ENCODE results near the gene XYLT1.

XYLT1 gene

GRCh38 chr16:17147942-17148341, 322.8 kb downstream of the XYLT1 start:
- TF ChIP-seq CTCF (conservative IDR thresholded peaks at IDR 0.05; ENCODE audit: low read length): no peak
- H3K4me3 ChIP-seq (ENCODE audit: low read length): no peak overlapping the region
- DNase-seq (ENCODE audit: low read depth): no peak

DNA sequence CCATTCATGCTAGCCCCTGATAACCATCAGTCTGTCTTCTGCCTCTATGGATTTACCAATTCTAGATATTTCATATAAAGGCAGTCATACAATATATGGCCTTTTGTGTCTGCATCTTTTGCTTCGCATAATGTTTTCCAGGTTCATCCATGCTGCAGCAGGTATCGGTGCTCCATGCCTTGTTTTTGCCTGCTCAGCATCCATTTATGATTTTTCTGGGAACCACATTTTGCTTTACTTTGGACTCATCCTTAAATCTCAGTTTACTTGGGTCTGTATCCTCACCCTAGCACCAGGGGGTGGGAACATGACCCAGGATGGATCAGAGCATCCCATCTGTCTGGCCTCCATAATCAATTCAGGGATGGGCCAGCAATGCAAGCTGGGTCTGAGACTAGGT, 325.7 kb downstream of the XYLT1 start:
- no peak overlapping the region for H3K4me3 ChIP-seq (ENCODE audit: low read length)
- no peak for DNase-seq (ENCODE audit: low read depth)
- TF ChIP-seq CTCF (conservative IDR thresholded peaks at IDR 0.05; ENCODE audit: low read length): no peak

- no peak for TF ChIP-seq CTCF (conservative IDR thresholded peaks at IDR 0.05; ENCODE audit: low read length)
- DNase-seq (ENCODE audit: low read depth): no peak
- H3K4me3 ChIP-seq (ENCODE audit: low read length): no peak overlapping the region
These were observed 326.3 kb downstream of the XYLT1 start for GRCh38 chr16:17144431-17144830.

DNA sequence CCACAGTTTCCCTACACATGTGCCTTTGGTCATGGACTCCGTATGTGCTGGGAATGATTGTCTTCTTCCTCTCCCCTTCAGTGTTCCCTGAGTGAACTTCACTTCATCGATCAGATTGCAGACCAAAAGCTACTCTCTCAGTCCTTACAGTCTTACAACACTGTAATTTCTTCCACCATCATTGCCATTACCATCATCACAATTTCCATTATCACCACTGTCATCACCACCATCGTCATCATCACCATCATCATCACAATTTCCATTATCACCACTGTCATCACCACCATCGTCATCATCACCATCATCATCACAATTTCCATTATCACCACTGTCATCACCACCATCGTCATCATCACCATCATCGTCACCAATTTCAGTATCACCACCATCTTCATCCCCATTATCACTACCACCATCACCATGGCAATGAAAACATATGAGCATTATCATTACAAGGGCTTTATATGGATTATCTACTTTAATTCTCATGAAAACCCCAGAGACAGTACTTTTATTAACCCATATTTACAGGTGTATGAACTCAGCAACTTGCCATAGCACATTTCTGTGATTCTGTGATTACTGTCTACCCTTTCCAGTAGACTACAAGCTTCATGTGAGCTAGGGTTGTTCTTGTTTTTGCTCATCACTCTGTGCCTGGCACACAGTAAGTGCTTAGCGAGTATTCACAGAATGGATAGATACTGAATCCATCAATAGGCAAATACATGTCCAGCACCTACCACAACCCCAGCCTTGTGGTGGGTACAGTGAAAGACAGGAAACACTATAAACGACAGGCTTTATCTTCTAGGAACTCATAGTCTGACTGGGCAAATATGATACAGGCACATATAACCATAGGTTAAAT, 327.0 kb downstream of the XYLT1 start:
- DNase-seq (ENCODE audit: low read depth): no peak

DNA sequence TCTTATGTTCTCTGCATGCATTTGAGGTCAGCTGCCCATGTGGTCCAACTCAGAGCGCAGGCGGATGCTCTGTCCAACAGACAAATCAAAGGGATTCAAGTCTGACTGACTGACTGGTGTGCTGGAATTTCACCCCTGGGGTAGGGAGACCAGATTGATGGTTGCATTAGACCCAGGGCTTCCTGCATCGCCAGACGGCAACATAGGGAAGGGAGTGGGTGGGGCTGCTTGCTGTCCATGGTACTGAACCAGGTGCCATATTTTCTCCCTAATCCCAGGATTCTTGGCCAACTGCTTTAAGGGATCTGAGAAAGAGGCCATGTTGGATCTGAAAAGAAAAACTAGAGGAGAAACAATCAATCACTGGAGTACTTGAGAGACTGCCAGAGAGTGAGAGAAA, 332.0 kb downstream of the XYLT1 start:
- TF ChIP-seq CTCF (conservative IDR thresholded peaks at IDR 0.05; ENCODE audit: low read length): no peak
- no peak for DNase-seq (ENCODE audit: low read depth)
- H3K4me3 ChIP-seq (ENCODE audit: low read length): no peak overlapping the region

More for the DNA sequence above, 327.0 kb downstream of the XYLT1 start:
- H3K4me3 ChIP-seq (ENCODE audit: low read length): no peak overlapping the region
- TF ChIP-seq CTCF (conservative IDR thresholded peaks at IDR 0.05; ENCODE audit: low read length): no peak

- DNase-seq (ENCODE audit: low read depth): no peak
- H3K4me3 ChIP-seq (ENCODE audit: low read length): no peak overlapping the region
- TF ChIP-seq CTCF (conservative IDR thresholded peaks at IDR 0.05; ENCODE audit: low read length): no peak
These were observed 335.3 kb downstream of the XYLT1 start for GRCh38 chr16:17135439-17135838.

DNA sequence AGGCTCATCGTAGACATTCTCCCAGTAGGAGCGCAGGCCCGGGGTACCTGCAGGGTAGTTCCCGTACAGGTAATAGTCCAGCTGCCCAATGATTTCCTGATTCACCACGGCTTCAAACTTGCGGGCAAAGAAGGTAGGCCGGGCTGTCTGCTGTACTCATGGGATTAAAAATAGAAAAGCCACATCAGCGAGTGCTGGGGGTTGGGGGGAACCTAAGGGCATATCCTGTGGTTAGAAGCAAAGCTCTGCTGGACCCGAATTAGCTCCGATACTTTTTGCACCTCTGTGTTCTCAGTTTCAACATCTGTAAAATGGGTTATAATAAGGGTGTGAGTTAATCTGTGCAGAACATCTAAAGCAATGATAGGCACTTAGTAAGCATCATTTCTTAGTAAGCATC, 336.2 kb downstream of the XYLT1 start:
- TF ChIP-seq CTCF (conservative IDR thresholded peaks at IDR 0.05; ENCODE audit: low read length): no peak
- DNase-seq (ENCODE audit: low read depth): no peak

More for the DNA sequence above, 336.2 kb downstream of the XYLT1 start:
- H3K4me3 ChIP-seq (ENCODE audit: low read length): no peak overlapping the region
